Right kidney (tissue), 1 donor: ENCODE measurements around the gene LINGO4.
"Not testable (repeated sequence)": the region's sequence is repeated elsewhere in the genome, so short reads cannot be mapped to it uniquely, and the experiment has no call there.

Experiments used
- DNase-seq: peaks from one replicate; pipeline ENCODE4 v3.0.0-alpha.2; 2016

LINGO4 gene

GRCh38 chr1:151782026-151782425 is 23.2 kb downstream of the LINGO4 start:
- not testable (repeated sequence) for DNase-seq

- not testable (repeated sequence) for DNase-seq
Measured at GRCh38 chr1:151780736-151781135, 24.5 kb downstream of the LINGO4 start.

GRCh38 chr1:151779852-151780251 is 25.4 kb downstream of the LINGO4 start:
- no peak for DNase-seq

- DNase-seq = no peak
Measured at GRCh38 chr1:151777317-151777716, 27.9 kb downstream of the LINGO4 start.

- no peak for DNase-seq
Measured at GRCh38 chr1:151776665-151777062, 28.6 kb downstream of the LINGO4 start.

GRCh38 chr1:151775894-151776664 is 29.1 kb downstream of the LINGO4 start:
- DNase-seq = no peak

- no peak for DNase-seq
Measured at GRCh38 chr1:151774256-151774922, 30.8 kb downstream of the LINGO4 start.

GRCh38 chr1:151773702-151774101 is 31.5 kb downstream of the LINGO4 start:
- DNase-seq = no peak

GRCh38 chr1:151769270-151769669 is 35.9 kb downstream of the LINGO4 start:
- not testable (repeated sequence) for DNase-seq

GRCh38 chr1:151768351-151769066 is 36.7 kb downstream of the LINGO4 start:
- DNase-seq = not testable (repeated sequence)

GRCh38 chr1:151763990-151764389 is 41.2 kb downstream of the LINGO4 start:
- DNase-seq = no peak

GRCh38 chr1:151762941-151763921 is 42.0 kb downstream of the LINGO4 start, which contains the start of gene MRPL9:
Gene MRPL9, minus strand, starts transcription at chr1:151763496. Its CDS starts 17 bp downstream, at chr1:151763479.
- DNase-seq = peak; percentile 90

GRCh38 chr1:151760597-151761385 is 44.4 kb downstream of the LINGO4 start:
- DNase-seq = no peak

GRCh38 chr1:151759241-151759640 is 46.0 kb downstream of the LINGO4 start:
- DNase-seq = no peak

GRCh38 chr1:151756291-151756690 is 48.9 kb downstream of the LINGO4 start:
- no peak for DNase-seq
